NK-92 treated with Interleukin-12 subunit alpha and Interleukin-12 subunit beta, amount 100 ng/mL, for 24 hours (cell line): ENCODE data around the gene CCNQ.
"Not testable (repeated sequence)": the region's sequence is repeated elsewhere in the genome, so short reads cannot be mapped to it uniquely, and the experiment has no call there.

Experiments
- DNase-seq: peaks from one replicate; lab custom pipeline; 2025; lab: John Stamatoyannopoulos, UW

The CCNQ gene

GRCh38 chrX:153623310-153624029 lies 24.5 kb upstream of the CCNQ start:
- no peak for DNase-seq

GRCh38 chrX:153622661-153623309 lies 23.8 kb upstream of the CCNQ start:
- no peak for DNase-seq

GRCh38 chrX:153621949-153622598 lies 23.1 kb upstream of the CCNQ start:
- DNase-seq = no peak

GRCh38 chrX:153620576-153620975 lies 21.6 kb upstream of the CCNQ start:
- no peak for DNase-seq

- DNase-seq = no peak
These were observed 15.9 kb upstream of the CCNQ start for GRCh38 chrX:153614818-153615217.

- DNase-seq = no peak
These were observed 13.5 kb upstream of the CCNQ start for GRCh38 chrX:153612413-153612812.

- DNase-seq = no peak
These were observed 12.6 kb upstream of the CCNQ start for GRCh38 chrX:153611298-153612095.

GRCh38 chrX:153610836-153611213 lies 11.9 kb upstream of the CCNQ start:
- DNase-seq = no peak

GRCh38 chrX:153609917-153610835 lies 11.2 kb upstream of the CCNQ start:
- DNase-seq = no peak

- no peak for DNase-seq
These were observed 9.9 kb upstream of the CCNQ start for GRCh38 chrX:153608806-153609205.

- DNase-seq = no peak
These were observed 9.4 kb upstream of the CCNQ start for GRCh38 chrX:153608376-153608775.

- no peak for DNase-seq
These were observed 7.6 kb upstream of the CCNQ start for GRCh38 chrX:153606503-153606902.

- DNase-seq = not testable (repeated sequence)
These were observed 5.9 kb upstream of the CCNQ start for GRCh38 chrX:153604666-153605380.

- DNase-seq = no peak
These were observed 4.3 kb upstream of the CCNQ start for GRCh38 chrX:153603131-153603656.

- DNase-seq = no peak
These were observed 3.7 kb upstream of the CCNQ start for GRCh38 chrX:153602601-153603000.

GRCh38 chrX:153601511-153602110 lies 2.7 kb upstream of the CCNQ start:
- no peak for DNase-seq

GRCh38 chrX:153600921-153601320 lies 2.0 kb upstream of the CCNQ start:
- no peak for DNase-seq

- DNase-seq = no peak
These were observed 1.1 kb upstream of the CCNQ start for GRCh38 chrX:153600032-153600373.

- peak; percentile 80 for DNase-seq
These were observed 473 bp upstream of the CCNQ start for GRCh38 chrX:153599192-153600031.
